GM21381 (cell line): ENCODE results near the gene MYBPC2.
A peak's percentile ranks its signal among the peaks of the same experiment; 100 is the strongest.
"Not testable (repeated sequence)": the region's sequence is repeated elsewhere in the genome, so short reads cannot be mapped to it uniquely, and the experiment has no call there.

Experiments
- ATAC-seq: cut with Tn5 transposase; IDR thresholded peaks from one replicate; pipeline ENCODE4 v1.9.1; 2021; ENCODE audit warnings: mild to moderate bottlenecking, moderate library complexity; ENCODE audit not compliant: unreplicated experiment

The MYBPC2 gene

GRCh38 chr19:50427318-50427925 lies 5.3 kb upstream of the MYBPC2 start:
- no peak for ATAC-seq

- ATAC-seq = no peak
Observed at GRCh38 chr19:50427997-50428425, 4.7 kb upstream of the MYBPC2 start.

DNA sequence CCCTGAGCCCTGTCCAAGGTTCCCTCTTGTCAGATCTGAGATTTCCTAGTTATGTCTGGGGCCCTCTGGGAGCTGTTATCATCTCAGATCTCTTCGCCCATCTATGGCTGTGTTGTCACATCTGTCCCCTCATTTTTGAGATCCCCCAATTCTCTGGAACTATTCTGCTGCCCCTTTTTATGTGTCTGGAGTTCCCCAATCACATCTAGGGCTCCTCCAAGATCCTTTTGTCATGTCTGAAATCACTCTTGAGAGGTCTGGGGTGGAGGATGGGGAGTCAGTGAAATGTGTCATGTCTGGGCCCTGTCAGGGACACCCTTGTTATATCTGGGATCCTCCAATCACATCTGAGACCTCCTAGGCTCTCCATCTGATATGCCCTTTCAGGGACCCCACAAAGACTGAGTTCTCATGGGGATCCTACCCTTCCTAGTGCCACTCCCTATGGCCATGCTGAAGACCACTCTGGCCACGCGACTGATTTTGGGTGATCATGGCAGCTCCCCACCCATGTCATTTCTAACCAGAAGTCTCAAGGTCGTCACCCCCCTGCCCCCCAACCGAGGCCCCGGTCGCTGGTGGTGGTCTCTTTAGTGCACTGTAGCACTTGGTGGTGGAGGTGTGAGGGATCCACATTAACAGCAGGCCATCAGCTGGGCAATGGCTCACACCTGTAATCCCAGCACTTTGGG lies 3.8 kb upstream of the MYBPC2 start:
- ATAC-seq = no peak

DNA sequence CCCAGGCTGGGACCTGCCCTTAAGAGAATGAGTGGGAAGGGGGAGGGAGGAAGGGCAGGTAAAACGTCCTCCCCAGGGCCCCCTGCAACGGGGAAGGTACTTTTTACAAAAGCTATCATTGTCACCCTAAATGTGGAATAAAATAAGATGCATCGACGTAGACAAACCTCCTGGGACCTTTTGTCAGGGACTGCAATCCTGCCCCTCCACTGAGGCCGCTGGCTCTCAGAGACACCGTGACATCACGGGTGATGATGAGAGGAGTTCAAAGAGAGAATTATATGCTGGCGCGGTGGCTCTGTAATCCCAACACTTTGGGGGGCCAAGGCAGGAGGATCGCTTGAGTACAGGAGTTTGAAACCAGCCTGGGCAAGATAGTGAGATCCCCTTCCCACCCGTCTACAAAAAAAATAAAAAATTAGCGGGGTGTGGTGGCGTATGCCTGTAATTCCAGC lies 1.8 kb upstream of the MYBPC2 start:
- ATAC-seq = no peak

DNA sequence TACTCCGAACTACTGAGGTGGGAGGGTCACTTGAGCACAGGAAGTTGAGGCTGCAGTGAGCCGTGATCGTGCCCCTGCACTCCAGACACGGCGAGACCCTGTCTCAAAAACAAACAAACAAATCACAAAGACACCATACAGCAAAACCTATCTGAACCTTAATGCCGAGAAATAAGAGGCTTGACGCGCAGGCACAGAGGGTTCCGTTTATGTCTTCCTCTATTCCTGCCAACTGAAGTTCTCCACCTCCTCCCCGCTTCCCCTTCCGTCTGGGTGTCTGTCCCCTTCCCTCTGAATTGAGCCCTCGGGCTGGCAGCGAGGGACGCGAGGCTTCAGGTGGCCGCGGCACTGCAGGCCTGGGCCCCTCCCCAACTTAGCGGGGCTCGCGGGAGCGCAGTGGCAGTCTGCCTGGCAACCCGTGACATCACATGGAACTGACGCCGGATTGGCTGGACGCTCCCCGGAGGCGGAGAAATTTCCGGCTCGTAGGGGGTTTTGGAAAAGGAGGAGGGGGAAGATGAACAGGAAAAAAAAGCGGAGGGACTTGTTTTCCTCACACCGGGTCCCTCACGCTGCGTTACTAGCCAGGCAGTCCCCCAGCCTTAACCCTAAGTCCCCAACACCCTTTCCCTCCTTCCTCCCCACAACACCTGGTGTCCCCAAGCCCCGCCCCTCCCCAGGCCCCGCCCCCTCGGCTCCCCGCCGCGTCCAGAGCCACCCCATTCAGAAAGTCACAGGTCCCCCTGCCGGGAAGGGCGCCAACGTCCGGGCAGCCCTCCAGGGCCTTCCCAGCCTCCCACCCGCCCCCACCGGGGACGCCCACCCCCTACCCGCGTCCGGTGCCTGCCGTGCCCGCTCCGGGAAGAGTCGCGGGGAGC lies 1.1 kb upstream of the MYBPC2 start:
- peak; percentile 72 for ATAC-seq

GRCh38 chr19:50433201-50434180 lies 799 bp downstream of the MYBPC2 start:
- ATAC-seq = no peak

GRCh38 chr19:50434525-50434924 lies 1.8 kb downstream of the MYBPC2 start:
- no peak for ATAC-seq

DNA sequence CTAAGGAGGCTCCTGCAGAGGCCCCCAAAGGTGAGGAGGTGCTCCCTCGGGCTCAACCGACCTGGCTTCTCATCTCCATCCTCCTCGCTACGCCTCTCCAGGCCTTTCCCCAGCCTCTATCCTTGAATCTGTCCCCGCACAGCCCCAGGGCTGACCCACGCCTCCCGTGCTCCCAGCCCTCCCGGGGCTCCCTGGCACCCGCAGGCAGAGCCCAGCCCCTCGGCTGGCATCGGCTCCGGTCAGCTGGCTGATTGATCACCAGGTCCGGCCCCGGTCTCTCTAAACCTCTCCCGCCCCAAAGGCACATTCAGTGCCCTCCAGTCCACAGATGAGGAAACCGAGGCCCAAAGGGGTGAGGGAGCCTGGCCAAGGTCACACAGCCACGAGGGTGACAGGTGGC lies 2.5 kb downstream of the MYBPC2 start:
- no peak for ATAC-seq

GRCh38 chr19:50435627-50436026 lies 2.9 kb downstream of the MYBPC2 start:
- ATAC-seq = no peak

DNA sequence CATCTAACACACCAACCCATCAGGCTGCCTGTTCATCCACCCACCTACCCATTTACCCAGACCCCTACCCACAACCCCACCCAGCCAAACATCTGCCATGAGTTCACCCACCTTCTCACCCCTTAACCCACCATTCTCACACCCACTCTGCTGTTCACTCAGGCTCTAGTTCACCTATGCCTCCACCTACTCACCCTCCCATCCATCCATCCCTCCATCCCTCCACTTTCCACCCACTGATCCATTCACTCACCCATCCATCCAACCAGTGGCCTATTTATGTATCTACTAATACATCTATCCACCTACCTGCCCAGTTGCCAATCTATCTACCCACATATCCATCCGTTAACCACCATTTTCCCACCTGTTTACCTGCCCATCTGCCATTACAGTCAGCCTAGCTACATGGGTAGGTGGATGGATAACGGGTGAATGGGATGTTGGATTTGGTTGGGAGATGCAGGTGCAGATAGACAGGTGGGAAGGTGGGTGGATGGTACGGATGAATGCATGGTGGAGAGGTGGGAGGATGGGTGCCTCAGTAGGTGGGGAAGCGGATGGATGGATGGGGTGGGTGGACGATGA lies 5.3 kb downstream of the MYBPC2 start:
- ATAC-seq = no peak

DNA sequence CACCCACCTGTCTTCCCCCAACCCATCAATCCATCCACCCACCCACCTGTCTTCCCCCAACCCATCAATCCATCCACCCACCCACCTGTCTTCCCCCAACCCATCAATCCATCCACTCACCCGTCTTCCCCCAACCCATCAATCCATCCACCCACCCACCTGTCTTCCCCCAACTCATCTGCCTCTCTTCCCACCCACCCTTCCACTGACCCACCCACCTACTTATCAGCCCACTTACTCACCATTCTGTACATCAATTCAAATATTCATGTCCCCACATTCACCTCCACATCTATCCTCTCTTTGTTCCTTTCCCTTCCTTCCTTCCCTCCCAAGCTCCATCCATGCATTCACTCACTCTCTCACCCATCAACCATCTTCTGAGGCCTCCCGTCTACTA lies 6.4 kb downstream of the MYBPC2 start:
- ATAC-seq = not testable (repeated sequence)

GRCh38 chr19:50444059-50444458 lies 11.4 kb downstream of the MYBPC2 start:
- no peak for ATAC-seq

DNA sequence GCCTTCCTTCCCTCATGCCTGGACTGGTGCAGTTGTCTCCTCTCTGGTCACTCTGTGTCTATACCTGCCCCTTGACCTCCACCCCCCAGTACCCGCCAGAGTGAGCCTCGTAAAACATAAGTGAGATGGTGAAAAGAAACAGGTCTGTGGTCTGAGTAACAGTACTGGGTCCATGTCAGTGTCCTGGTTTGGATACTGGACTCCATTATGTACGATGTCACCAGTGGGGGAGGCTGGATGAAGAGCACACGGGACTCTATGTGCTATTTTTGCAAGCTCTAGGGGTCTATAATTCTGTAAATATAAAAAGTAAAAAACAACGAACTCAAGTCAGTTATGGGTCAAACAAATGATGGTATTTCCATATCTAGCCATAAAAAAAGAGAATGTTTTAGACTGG lies 14.4 kb downstream of the MYBPC2 start:
- no peak for ATAC-seq

DNA sequence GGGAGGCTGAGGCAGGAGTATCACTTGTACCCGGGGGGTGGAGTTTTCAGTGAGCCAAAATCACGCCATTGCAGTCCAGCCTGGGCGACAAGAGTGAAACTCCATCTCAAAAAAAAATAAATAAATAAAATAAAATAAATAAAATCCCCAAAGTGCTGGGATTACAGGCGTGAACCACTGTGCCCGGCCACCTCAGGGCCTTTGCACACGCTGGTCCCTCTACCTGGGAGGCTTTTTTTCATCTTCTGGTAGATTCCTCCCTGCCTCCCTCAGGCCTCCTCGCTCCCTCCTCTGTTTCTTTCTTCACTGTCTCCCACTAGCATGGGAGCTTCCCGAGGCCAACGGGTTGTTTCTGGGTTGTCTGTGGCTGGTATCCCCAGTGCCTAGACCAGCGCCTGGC lies 15.1 kb downstream of the MYBPC2 start:
- ATAC-seq = no peak

GRCh38 chr19:50449236-50449899 lies 16.7 kb downstream of the MYBPC2 start:
- no peak for ATAC-seq

GRCh38 chr19:50450369-50451222 lies 17.9 kb downstream of the MYBPC2 start:
- ATAC-seq = no peak

- no peak for ATAC-seq
Observed at GRCh38 chr19:50451223-50451534, 18.5 kb downstream of the MYBPC2 start.

- ATAC-seq = no peak
Observed at GRCh38 chr19:50453243-50453642, 20.6 kb downstream of the MYBPC2 start.

- no peak for ATAC-seq
Observed at GRCh38 chr19:50455992-50456391, 23.3 kb downstream of the MYBPC2 start.
